WTC11 (cell line): ENCODE results near the gene TMEM120B.

Experiments
- ATF1 ChIP-seq: sonication (generic); formaldehyde crosslinking; IDR thresholded peaks from 2 replicates; pipeline ENCODE4 v1.8.1; 2023; ENCODE audit warnings: mild to moderate bottlenecking, moderate library complexity, missing genetic modification reagents
- CTCF ChIP-seq: fragments of 200-600 bp; IDR thresholded peaks from 2 replicates; pipeline ENCODE4 v1.8.0; 2022; ENCODE audit warnings: antibody characterized with exemption
- HMGXB4 ChIP-seq: sonication (generic); formaldehyde crosslinking; IDR thresholded peaks from 2 replicates; pipeline ENCODE4 v1.8.1; 2023; ENCODE audit warnings: mild to moderate bottlenecking, moderate library complexity, missing genetic modification reagents
- NFATC4 ChIP-seq: fragments of 250-450 bp; sonication (Bioruptor Pico); IDR thresholded peaks from 2 replicates; pipeline ENCODE4 v1.9.0; 2021; ENCODE audit warnings: mild to moderate bottlenecking
- TEAD1 ChIP-seq: sonication (generic); formaldehyde crosslinking; IDR thresholded peaks from 2 replicates; pipeline ENCODE4 v1.8.0; 2022; ENCODE audit warnings: mild to moderate bottlenecking, missing genetic modification reagents
- USF2 ChIP-seq: sonication (generic); formaldehyde crosslinking; IDR thresholded peaks from 2 replicates; pipeline ENCODE4 v1.8.1; 2023; ENCODE audit warnings: mild to moderate bottlenecking, missing genetic modification reagents, moderate library complexity

GRCh38 chr12:121751034-121751433, 38.5 kb downstream of the TMEM120B start:
- TF ChIP-seq CTCF (no peak), TEAD1 (no peak), HMGXB4 (no peak), NFATC4 (CRISPR knock-in tag) (no peak), ATF1 (CRISPR knock-in tag) (no peak), USF2 (CRISPR knock-in tag) (no peak)
